NT2/D1 (cell line): ENCODE data around the gene REC114.

Source experiments
- SUZ12 ChIP-seq: IDR thresholded peaks from 2 replicates; pipeline ENCODE4 v1.6.1; 2011; ENCODE audit not compliant: insufficient read length, insufficient read depth; ENCODE audit errors: extremely low read depth
- YY1 ChIP-seq: IDR thresholded peaks from 2 replicates; pipeline ENCODE4 v1.6.1; 2011; ENCODE audit not compliant: insufficient read length, insufficient read depth

GRCh38 chr15:73438651-73439050 lies 4.3 kb upstream of the REC114 start:
- TF ChIP-seq SUZ12 = no peak
- no peak for TF ChIP-seq YY1
